ENCODE measurements around the gene CSNK1G2.

The CSNK1G2 gene

DNA sequence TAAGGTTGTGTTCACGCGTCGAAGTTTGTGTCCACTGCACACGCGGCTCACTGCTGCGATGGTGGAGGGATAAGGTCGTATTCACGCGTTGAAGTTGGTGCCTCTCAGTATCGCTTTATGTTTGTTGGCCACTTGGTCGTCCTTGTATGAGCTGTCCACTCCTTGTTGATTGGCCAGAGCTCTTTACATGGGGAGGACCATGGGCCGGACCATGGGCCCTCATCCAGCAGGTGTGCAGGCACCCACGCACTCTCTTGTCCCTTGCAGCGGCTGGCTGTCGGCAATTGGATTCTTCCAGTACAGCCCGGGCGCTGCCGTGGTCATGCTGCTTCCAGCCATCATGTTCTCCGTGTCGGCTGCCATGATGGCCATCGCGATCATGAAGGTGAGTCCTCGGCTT is 18.2 kb upstream of the CSNK1G2 start:
- DNase-seq (ENCODE audit: extremely low spot score), result no peak
- TF ChIP-seq, protein P1, sequence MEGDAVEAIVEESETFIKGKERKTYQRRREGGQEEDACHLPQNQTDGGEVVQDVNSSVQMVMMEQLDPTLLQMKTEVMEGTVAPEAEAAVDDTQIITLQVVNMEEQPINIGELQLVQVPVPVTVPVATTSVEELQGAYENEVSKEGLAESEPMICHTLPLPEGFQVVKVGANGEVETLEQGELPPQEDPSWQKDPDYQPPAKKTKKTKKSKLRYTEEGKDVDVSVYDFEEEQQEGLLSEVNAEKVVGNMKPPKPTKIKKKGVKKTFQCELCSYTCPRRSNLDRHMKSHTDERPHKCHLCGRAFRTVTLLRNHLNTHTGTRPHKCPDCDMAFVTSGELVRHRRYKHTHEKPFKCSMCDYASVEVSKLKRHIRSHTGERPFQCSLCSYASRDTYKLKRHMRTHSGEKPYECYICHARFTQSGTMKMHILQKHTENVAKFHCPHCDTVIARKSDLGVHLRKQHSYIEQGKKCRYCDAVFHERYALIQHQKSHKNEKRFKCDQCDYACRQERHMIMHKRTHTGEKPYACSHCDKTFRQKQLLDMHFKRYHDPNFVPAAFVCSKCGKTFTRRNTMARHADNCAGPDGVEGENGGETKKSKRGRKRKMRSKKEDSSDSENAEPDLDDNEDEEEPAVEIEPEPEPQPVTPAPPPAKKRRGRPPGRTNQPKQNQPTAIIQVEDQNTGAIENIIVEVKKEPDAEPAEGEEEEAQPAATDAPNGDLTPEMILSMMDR (IDR thresholded peaks at IDR 0.05; ENCODE audit: control extremely low read depth, extremely low read depth, low read depth, missing control alignments), result no peak
- ChIA-PET POLR2A (no interaction called here), CTCF (interaction anchor here (1.1 to 2.4 kb wide), 3 partner anchors 14 to 23 kb away, joined by 3 to 14 read pairs (median 3); partner anchors contain the start of genes ADAT3 and SCAMP4)

DNA sequence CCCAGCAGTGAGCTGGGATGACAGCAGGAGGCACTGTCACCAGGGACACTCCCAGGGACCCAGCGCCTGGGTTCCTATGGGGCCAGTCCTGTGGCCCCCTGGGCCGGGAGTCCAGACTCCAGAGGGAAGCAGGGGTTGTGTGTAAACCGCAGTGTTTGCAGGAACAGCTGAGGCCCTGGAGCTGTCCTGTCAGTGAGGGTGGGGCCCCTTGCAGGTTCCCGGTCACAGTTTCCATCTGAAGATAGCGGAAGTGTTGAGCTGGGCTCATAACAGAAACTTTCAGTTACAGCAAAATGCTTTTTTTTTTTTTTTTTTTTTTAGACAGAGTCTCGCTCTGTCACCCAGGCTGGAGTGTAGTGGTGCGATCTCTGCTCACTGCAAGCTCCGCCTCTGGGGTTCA is 17.7 kb upstream of the CSNK1G2 start:
- TF ChIP-seq, protein P1 (IDR thresholded peaks at IDR 0.05; ENCODE audit: control extremely low read depth, extremely low read depth, low read depth, missing control alignments), result no peak
- ChIA-PET POLR2A (interaction anchor here (1.4 kb wide), 1 partner anchor 19 kb away, joined by 3 read pairs; no protein-coding TSS in a partner anchor), CTCF (interaction anchor here (1.1 to 2.4 kb wide), 3 partner anchors 14 to 22 kb away, joined by 3 to 14 read pairs (median 3); partner anchors contain the start of genes ADAT3 and SCAMP4)
- peak; percentile 48 for DNase-seq (ENCODE audit: extremely low spot score)

DNA sequence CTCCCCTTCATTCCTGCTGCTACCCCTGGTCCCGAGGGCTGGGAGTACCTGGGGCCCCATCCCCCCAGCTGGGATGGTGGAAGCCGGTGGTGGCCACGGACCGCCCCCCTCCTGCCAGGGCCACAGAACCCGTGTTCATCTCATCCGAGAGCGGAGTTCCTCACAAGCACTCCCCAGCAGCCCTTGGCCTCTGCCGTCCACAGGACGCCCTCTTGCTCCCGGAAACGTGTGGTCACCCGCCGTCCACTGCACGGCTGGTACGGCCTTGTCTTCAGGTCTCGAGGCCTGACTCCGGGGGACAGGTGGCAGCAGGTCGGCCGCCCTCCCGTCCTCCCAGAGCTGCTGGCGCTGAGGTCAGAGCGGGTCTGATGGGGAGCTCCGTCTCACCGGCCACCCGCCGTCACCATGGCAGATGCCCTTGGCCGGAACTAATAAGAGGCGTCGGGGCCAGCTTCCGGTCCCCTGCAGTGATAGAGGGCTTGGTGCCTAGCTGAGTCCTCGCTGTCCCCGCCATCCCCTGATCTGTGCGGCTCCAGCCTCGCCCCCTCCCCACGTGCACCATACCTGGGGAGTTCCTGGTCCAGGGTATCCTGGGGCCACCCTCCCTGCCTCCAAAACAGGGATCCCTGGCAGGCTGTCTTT is 16.5 kb upstream of the CSNK1G2 start:
- DNase-seq (ENCODE audit: extremely low spot score), result no peak
- ChIA-PET POLR2A (interaction anchor here (1.4 kb wide), 1 partner anchor 20 kb away, joined by 3 read pairs; no protein-coding TSS in a partner anchor), CTCF (interaction anchor here (1.4 to 2.4 kb wide), 2 partner anchors 12 to 27 kb away, joined by 3 to 14 read pairs; no protein-coding TSS in a partner anchor)
- TF ChIP-seq, protein P1 (IDR thresholded peaks at IDR 0.05; ENCODE audit: control extremely low read depth, extremely low read depth, low read depth, missing control alignments), result no peak

DNA sequence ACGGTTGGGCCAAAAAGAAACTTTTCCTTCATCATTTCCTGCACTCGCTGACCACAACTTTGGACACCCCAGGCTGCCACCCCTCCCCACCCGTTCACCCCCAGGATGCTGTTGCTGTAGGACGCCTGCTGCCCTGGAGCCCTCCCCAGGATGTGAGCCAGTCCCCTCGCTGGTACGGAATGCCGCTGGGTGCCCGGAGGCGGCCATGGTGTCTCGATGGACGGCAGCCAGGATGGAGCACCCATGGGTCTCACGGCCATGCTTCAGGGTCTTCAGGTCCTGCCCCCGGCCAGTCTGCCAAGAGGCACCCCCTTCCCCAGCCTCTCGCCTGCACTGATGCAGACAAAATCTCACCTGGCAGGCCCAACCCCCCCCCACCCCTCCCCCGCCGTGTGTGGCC is 15.4 kb upstream of the CSNK1G2 start:
- TF ChIP-seq, protein P1 (IDR thresholded peaks at IDR 0.05; ENCODE audit: control extremely low read depth, extremely low read depth, low read depth, missing control alignments), result no peak
- no peak for DNase-seq (ENCODE audit: extremely low spot score)
- POLR2A ChIA-PET, result no interaction called here
- CTCF ChIA-PET, result interaction anchor here (1.4 kb wide), 1 partner anchor 28 kb away, joined by 3 read pairs; no protein-coding TSS in a partner anchor

DNA sequence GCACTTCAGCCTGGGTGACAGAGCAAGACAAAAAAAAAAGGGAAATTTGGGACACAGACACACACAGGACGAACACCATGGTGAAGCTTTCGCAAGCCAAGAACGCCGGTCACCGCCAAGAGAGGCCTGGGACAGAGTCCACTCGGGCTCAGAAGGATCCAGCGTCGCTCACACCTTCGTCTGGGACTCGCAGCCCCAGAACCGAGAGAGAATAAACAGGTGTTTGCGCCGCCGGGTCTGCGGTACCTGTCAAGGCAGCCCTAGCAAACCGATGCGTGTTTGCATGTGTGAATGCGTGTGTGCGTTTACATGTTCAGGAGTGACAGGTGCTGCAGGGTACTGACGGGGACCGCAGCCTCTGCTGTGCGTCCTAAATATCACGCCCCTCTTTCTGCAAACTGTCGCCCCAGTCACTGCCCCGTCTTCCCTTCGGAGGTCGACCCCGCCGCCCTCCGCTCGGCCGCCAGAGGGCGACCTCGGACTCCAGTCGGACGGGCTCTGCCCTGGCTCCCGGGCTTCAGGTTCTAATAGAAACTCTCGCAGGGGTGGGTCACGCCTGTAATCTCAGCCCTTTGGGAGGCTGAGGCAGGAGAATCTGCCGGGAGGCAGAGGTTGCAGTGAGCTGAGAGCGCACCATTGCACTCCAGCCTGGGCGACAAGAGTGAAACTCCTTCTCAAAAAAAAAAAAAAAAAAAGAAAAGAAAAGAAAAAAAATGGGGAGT is 11.8 kb upstream of the CSNK1G2 start:
- POLR2A ChIA-PET, result interaction anchor here (0.6 kb wide), 1 partner anchor 345 kb away, joined by 4 read pairs; no protein-coding TSS in a partner anchor
- TF ChIP-seq, protein P1 (IDR thresholded peaks at IDR 0.05; ENCODE audit: control extremely low read depth, extremely low read depth, low read depth, missing control alignments), result peak; percentile 97
- peak; percentile 91 for DNase-seq (ENCODE audit: extremely low spot score)
- CTCF ChIA-PET, result interaction anchor here (0.7 to 3.1 kb wide), 26 partner anchors 8 to 134 kb away, joined by 3 to 9 read pairs (median 4); no protein-coding TSS in a partner anchor

DNA sequence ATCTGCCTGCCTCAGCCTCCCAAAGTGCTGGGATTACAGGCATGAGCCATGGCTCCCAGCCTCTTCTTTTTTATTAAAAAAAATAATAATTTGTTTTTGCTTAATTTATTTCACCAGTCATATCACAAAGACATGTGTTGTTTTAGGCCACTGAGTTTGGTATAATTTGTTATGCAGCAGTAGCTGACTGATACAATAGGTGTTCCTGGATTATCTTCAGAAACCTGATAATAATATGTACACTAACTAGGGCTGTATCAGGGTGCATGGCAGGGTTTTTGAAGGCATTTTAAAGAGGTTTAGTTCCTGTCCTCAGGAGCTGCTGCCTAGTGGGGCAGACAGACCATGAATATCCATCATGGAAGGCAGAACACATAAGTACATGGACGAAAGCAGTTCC is 9.5 kb upstream of the CSNK1G2 start:
- TF ChIP-seq, protein P1 (IDR thresholded peaks at IDR 0.05; ENCODE audit: control extremely low read depth, extremely low read depth, low read depth, missing control alignments), result no peak
- POLR2A ChIA-PET, result no interaction called here
- no peak for DNase-seq (ENCODE audit: extremely low spot score)
- CTCF ChIA-PET, result interaction anchor here (1.2 kb wide), 1 partner anchor 15 kb away, joined by 4 read pairs; no protein-coding TSS in a partner anchor

Measured in GM10248 (cell line).